Activated CD8-positive, alpha-beta memory T cell treated with anti-CD3 and anti-CD28 coated beads for 1 hour (primary cell): ENCODE data around the gene TBX10.

Experiments
- DNase-seq, 2 donors: peaks; one replicate each; pipeline ENCODE4 v3.0.0-alpha.2; 2020; ENCODE audit warnings: low read depth in 1 of 2; ENCODE audit errors: extremely low read depth in 1 of 2

The TBX10 gene

GRCh38 chr11:67617243-67617953 is 22.2 kb downstream of the TBX10 start:
- no peak for DNase-seq

DNA sequence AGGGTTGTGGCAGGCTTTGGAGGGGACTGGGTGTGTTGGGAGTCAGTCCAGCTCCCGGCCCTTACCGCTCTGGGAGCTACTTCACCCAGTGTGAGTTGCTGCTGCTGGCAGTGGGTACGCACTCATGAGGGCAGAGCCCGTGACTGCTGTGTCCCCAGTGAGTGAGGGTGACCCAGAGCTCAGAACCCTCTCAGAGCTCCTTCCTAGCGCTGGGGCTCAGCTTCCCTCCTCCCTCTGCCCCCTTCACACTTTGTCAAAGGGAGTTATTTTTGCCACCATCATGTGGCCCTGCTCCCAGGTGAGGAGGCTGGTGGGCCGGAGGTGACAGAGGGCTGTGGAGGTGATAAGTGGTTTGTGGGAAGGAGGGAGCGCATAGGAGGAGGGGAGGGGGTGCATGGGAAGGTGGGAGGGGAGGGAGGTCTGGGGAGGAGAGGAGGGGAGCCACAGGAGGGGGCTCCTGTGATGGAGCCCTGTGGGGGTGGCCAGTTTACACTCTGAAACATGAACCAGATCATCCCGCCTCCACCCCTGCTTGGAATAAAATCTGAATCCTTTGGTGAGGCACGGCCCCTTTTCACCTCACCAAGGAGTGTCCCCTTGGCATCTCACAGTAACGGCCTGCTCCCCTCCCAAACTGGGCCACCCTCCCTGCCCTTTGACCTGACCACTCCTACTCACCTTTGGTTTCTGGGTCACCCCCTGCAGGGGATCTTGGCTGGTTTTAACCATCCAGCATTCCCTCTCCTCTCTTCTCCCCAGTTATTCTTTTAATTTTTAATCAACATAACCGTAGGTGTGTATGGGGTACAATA is 22.9 kb downstream of the TBX10 start:
- no peak for DNase-seq

DNA sequence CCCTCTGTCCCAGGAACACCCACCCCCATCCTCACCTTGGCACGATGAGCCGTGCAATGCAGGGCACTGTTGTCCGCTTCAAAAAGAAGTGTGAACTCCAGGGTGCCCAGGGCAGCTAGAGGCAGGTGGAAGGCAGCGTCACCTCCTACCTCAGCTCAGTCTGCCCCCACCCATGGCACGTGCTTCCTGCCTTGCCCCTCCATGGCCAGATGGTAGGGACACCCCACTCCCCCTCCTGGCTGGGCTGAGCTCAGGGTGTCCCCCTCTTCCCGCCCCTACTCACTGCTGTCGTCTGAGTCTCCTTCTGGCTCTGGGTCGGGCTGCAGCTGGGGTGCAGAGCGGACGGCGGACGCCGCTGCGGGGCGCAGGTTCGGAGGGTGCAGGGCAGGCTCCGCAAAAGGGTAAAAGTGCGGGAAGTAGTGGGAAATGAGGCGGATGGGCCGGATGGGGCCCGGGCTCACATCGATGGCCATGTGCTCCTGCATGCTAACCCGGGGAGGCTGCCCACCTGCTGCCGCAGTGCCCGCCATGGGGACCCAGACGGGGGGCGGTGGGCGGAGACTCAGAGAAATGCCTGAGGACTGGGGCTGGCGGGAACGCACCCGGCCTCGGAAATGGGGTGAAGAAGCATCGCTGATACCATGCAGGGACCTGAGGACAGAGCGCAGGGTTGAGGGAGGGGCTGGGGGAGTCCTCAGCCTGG is 23.7 kb downstream of the TBX10 start:
- DNase-seq = no peak

- peak in 1 of 2 donors; percentile 24 for DNase-seq
These were observed 24.5 kb downstream of the TBX10 start for GRCh38 chr11:67614730-67615714.

GRCh38 chr11:67613960-67614715 is 25.4 kb downstream of the TBX10 start:
- DNase-seq = peak; percentile 58 to 73

- no peak for DNase-seq
These were observed 26.1 kb downstream of the TBX10 start for GRCh38 chr11:67613313-67613959.

GRCh38 chr11:67612751-67613150 is 26.8 kb downstream of the TBX10 start:
- no peak for DNase-seq

- no peak for DNase-seq
These were observed 27.6 kb downstream of the TBX10 start for GRCh38 chr11:67611704-67612587.

DNA sequence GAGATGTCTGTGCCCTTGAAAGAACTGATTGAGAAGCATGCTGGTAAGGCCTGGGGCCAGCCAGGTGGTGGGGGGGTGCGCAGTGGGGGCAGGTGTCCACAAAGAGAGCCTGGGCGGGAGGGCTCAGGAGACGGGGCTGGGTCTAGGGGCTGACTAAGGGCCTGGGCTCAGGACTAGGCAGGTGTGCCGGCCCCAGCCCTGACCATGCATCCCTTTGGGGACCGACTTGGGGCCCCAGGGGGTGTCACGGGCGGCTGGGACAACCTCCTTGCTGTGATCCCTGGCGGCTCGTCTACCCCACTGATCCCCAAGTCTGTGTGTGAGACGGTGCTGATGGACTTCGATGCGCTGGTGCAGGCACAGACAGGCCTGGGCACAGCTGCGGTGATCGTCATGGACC is 28.4 kb downstream of the TBX10 start:
- DNase-seq = no peak

GRCh38 chr11:67610302-67610868 is 29.2 kb downstream of the TBX10 start:
- no peak for DNase-seq

DNA sequence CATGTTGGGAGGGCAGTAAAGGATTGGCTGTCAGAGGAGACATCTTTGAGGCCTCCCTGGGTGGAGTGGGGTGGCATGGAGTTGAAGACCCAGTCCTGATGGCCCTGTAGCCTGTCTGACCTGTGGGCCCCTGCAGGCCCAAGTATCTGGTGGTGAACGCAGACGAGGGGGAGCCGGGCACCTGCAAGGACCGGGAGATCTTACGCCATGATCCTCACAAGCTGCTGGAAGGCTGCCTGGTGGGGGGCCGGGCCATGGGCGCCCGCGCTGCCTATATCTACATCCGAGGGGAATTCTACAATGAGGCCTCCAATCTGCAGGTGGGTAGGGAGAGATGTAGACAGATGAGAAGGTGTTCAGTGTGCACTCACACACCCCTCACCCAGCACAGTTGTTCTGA is 30.2 kb downstream of the TBX10 start:
- no peak for DNase-seq

- no peak for DNase-seq
These were observed 31.1 kb downstream of the TBX10 start for GRCh38 chr11:67608486-67608885.

DNA sequence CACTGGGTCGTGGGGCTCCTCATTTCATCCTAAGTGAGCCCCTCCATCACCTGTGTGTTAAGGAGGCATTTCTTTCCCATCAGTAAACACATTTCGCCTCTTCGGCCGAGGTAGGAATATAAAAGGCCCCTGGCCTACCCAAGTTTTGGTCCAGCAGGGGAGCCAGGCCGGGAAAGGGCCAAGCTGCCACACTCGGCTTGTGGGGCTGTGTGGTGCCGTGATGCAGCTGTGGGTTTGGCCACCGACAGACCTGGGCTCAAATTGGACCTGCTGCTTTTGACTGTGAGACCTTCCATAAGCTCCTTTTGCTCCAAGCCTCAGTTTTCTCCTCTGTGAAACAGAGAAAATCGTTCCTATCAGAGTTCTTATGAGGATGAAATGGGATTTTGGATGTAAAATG is 32.1 kb downstream of the TBX10 start:
- no peak for DNase-seq

- peak; percentile 87 to 95 for DNase-seq
These were observed 32.9 kb downstream of the TBX10 start, which contains the start of gene NDUFV1 for GRCh38 chr11:67606492-67607295. TSS of gene NDUFV1 (plus strand) at chr11:67606936. CDS start at chr11:67607005, 69 bp downstream.

- no peak for DNase-seq
These were observed 33.5 kb downstream of the TBX10 start for GRCh38 chr11:67606093-67606491.

GRCh38 chr11:67605231-67606011 is 34.1 kb downstream of the TBX10 start:
- no peak for DNase-seq
